GM18505 (cell line): ENCODE data around the gene LRRFIP2.

Experiments
- ATAC-seq: cut with Tn5 transposase; IDR thresholded peaks from one replicate; pipeline ENCODE4 v1.9.1; 2021; ENCODE audit not compliant: unreplicated experiment
- POLR2A ChIP-seq: IDR thresholded peaks from 4 replicates; pipeline ENCODE4 v1.6.1; 2011; ENCODE audit warnings: borderline replicate concordance; ENCODE audit not compliant: insufficient read depth, insufficient read length; ENCODE audit errors: extremely low read depth

LRRFIP2 gene

DNA sequence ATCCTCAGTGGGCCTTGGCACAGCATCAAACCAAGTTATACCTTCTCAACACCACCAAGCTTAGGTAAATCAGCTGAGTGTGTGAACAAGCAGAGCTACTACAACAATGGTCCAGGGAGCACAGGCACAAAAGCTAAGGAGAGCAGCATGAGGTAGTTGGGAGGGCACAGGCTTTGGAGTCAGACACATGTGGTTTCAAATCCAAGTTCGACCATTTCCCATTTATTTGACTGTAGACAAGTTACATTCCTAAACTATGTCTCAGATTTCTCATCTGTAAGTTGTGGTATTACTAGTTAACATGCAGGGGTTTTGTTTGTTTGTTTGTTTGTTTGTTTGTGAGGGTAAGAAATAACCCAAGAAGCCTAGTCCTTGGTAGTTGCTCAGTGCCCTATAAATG, 134.2 kb downstream of the LRRFIP2 start:
- no peak for TF ChIP-seq POLR2A
- no peak for ATAC-seq

DNA sequence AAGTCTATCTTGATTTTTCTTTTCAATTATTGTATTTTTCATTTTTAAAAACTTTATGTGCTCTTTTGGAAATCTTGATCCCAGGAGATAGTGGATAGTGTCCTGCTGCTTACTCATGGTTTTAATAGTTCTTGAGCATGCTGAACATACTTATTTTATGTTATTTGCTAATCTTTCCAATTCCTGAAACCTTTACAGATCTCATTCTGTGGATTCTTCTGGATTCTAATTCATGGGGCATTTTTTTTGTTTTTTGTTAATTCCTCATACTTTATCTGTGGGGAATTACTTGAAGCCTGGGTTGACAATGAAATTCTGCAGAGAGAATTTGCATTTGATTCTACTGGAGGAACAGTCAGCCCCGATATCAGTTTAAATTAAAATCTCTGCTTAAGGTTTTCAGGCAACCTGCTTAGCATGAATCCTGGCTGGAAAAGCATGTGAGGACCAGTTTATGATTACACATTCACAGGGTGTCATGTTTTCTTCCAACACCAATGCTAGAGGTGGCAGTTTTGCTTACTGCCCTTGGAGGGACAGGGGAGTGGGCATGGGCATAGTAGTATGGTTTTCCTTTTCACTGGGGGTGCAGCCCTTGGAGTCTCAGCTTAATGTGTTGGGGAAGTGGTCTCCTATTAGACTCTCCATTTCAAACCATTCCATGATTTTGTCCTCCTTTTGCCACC, 135.1 kb downstream of the LRRFIP2 start:
- no peak for ATAC-seq
- no peak for TF ChIP-seq POLR2A

DNA sequence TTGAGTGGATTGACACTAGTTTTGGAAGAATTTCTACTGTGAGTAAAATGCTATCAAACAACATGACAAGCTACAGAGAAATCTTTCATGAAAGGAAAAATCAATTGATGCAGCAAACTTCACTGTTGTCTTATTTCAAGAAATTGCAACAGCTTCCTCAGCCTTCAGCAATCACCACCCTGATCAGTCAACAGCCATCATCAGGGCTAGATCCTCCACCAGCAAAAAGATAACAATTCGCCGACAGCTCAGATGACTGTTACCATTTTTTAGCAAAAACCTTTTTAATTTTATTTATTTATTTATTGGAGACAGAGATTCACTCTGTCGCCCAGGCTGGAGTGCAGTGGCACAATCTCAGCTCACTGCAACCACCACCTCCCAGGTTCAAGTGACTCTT, 137.0 kb downstream of the LRRFIP2 start:
- no peak for TF ChIP-seq POLR2A
- ATAC-seq, result no peak

- TF ChIP-seq POLR2A, result no peak
- ATAC-seq, result no peak
These were observed 141.4 kb downstream of the LRRFIP2 start for GRCh38 chr3:37032961-37033360.

GRCh38 chr3:37031096-37031682, 143.2 kb downstream of the LRRFIP2 start:
- ATAC-seq, result no peak
- no peak for TF ChIP-seq POLR2A

DNA sequence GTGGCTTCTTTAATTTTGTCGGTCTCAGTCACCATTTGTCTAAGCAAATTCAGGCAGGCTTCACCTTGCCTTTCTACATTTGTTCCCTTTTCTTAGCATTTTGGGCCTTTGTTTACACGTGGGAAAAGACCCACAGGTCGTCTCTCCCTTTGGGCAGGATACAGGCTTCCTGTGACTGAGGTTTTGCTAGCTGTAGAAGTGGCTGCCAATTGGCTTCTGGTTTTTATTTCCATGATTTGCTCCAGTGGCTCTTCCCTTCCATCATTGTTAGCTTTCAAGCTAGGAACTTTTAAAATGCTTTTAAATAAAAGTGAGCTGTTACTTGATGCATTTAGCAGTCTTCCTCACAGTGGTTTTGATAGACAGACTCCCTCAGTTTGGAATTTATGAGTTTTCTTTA, 143.8 kb downstream of the LRRFIP2 start:
- ATAC-seq, result no peak
- TF ChIP-seq POLR2A, result no peak

GRCh38 chr3:37029516-37030163, 144.7 kb downstream of the LRRFIP2 start:
- no peak for TF ChIP-seq POLR2A
- ATAC-seq, result no peak

DNA sequence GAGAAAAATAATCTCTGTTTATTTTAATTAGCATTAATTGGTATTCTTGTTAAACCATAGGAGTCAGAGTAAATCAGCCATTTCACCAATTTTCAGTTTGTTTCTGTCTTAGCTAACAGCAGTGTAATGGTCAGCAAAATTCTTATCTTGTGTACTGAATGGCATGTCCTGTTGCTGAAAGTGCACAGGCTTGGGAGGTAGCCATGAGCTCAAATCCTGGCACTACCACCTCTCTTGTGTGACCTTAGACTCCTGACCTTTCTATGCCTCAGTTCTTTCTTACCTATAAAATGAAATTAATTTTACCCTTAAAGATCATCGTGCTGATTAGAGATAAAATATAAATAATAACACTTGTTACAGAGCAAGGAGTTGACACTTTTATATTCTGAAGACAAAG, 145.3 kb downstream of the LRRFIP2 start:
- no peak for ATAC-seq
- no peak for TF ChIP-seq POLR2A

- ATAC-seq, result no peak
- TF ChIP-seq POLR2A, result no peak
These were observed 146.1 kb downstream of the LRRFIP2 start for GRCh38 chr3:37028329-37028728.

DNA sequence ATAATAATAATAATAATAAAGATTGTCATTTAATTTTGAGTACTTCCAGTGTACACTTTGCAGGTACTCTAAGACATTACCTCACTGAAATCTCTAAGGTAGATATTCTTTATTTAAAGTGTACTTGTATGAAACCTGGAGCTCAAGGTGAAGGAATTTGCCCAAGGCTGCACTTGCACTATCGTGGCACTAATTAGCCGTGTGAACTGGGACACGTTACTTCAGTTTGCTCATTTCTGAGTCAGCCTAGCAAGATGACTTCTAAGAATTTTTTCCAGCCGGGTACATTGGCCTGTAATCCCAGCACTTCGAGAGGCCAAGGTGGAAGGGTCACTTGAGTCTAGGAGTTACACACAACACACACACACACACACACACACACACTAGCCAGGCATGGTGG, 147.5 kb downstream of the LRRFIP2 start:
- ATAC-seq, result no peak
- TF ChIP-seq POLR2A, result no peak

DNA sequence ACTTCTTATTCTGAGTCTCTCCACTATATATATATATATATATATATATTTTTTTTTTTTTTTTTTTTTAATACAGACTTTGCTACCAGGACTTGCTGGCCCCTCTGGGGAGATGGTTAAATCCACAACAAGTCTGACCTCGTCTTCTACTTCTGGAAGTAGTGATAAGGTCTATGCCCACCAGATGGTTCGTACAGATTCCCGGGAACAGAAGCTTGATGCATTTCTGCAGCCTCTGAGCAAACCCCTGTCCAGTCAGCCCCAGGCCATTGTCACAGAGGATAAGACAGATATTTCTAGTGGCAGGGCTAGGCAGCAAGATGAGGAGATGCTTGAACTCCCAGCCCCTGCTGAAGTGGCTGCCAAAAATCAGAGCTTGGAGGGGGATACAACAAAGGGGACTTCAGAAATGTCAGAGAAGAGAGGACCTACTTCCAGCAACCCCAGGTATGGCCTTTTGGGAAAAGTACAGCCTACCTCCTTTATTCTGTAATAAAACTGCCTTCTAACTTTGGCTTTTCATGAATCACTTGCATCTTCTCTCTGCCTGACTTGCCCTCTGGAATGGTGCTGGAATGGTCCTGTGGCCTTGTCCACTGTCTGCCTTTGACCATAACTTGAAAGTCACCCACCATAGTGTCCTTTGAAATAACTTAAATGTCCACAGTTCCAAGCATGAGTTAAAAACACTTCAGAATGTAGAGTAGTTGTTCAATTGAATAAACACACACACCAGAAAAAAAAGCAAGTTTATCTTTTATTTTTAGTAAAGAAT, 148.6 kb downstream of the LRRFIP2 start:
- no peak for TF ChIP-seq POLR2A
- ATAC-seq, result no peak

DNA sequence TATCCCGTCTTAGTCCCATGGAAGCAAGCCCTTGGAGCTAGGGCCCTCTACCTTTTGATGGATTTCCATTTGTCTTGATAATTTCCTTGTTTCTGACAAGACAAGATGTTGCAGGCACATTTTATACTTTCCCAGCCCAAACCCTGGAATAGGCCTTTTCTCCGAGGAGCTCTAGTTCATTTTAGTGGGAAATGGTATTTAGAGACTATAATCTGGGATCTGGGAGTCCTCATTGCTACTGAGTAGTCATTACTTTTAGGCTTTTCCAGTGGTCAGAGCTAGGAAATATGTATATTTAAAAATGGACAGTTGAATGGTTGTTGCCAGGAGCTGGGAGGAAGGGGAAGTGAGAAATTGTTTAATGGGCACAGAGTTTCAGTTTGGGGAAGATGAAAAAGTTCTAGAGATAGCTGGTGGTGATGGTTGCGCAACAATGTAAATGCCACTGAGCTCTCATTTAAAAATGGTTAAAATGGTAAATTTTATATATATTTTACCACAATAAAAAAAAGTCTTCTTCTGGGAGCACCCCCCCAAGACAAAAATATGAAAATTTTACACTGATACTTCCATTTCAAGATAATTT, 149.5 kb downstream of the LRRFIP2 start:
- no peak for TF ChIP-seq POLR2A
- ATAC-seq, result peak; percentile 58

GRCh38 chr3:37024092-37024491, 150.3 kb downstream of the LRRFIP2 start:
- no peak for TF ChIP-seq POLR2A
- no peak for ATAC-seq
